GM18867 (cell line): ENCODE measurements around the gene CUL5.
"Not testable (repeated sequence)": the region's sequence is repeated elsewhere in the genome, so short reads cannot be mapped to it uniquely, and the experiment has no call there.

Experiments used
- ATAC-seq: cut with Tn5 transposase; IDR thresholded peaks from one replicate; pipeline ENCODE4 v1.9.1; 2021; ENCODE audit warnings: mild to moderate bottlenecking, moderate library complexity; ENCODE audit not compliant: unreplicated experiment

CUL5 gene

DNA sequence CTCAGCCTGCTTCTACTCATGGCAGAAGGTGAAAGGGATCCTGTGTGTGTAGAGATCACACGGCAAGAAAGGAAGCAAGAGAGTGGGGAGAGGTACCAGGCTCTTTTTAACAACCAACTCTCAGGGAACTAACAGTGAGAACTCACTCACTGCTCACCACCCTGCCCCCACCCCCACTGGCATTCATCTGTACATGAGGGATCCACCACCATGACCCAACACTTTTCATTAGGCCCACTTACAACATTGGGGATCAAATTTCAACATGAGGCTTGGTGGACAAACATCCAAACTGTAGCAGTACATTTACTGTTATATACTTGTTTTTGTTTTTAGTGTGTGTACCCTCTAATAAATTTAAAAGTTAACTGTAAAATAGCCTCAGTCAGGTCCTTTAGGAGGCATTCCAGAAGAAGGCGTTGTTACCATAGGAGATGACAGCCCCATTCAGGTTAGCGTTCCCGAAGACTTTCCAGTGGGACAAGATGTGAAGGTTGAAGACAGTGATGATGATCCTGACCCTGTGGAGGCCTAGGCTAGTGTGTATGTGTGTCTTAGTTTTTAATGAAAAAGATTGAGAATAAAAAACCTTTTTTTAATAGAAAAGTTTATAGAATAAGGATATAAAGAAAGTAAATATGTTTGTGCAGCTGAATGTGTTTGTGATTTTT, 11.3 kb downstream of the CUL5 start:
- no peak for ATAC-seq

DNA sequence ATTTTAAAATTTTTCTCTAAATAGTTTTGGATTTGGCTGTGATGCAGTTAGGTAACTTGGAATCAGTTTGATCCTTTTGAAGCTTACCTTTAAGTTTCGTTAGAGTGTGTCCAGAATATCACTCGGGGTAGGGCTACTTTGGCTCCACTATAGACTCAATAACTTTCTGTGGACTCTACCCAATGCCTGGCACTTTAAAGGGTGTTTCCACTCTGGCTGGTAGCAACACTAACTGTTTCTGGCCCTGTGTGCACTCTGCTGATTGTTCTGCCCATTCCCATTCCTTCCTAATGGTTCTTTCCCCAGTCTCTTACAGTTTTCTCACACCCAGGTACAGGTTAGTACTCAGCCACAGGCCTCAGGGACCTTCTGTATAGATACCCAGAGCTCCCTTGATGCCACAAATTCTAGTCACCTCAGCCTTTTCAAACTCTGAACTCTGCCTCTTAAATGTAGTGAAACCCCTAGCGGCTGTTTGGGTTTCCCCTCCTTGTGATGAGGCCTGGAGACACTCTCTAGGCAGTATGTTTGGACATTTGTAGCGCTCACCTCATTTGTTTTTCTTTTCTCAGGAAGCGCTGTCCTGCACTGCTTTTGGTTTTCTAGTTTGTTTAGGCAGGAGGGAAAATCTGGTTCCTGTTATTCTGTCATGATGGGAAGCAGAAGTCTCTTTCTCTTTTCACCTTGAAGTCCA, 16.8 kb downstream of the CUL5 start:
- ATAC-seq: peak; percentile 72

DNA sequence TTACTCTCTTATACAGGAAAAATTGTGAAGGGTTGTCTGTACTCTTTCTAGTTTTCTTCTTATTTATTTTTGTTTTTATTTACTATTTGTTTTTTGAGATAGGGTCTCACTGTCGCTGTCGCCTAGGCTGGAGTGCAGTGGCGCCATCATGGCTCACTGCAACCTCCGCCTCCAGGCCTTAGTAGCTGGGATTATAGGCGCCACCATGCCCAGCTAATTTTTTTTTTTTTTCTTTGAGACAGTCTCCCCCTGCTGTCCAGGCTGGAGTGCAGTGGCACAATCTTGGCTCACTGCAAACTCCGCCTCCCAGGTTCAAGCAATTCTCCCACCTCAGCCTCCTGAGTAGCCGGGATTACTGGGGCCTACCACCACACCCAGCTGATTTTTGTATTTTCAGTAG, 18.4 kb downstream of the CUL5 start:
- ATAC-seq: no peak

- ATAC-seq: not testable (repeated sequence)
Observed at GRCh38 chr11:108028822-108029441, 20.2 kb downstream of the CUL5 start.

DNA sequence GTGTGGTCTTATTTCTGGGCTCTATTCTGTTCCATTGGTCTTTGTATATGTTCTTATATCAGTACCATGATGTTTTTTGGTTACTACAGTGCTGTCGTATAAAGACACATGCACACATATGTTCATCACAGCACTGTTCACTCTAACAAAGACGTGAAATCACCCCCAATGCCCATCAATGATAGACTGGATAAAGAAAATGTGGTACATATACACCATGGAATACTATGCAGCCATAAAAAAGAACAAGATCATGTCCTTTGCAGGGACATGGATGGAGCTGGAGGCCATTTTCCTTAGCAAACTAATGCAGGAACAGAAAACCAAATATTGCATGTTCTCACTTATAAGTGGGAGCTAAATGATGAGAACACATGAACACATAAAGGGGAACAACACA, 22.9 kb downstream of the CUL5 start:
- ATAC-seq: not testable (repeated sequence)

GRCh38 chr11:108032800-108033199, 24.1 kb downstream of the CUL5 start:
- no peak for ATAC-seq

GRCh38 chr11:108034034-108034433, 25.3 kb downstream of the CUL5 start:
- ATAC-seq: no peak

DNA sequence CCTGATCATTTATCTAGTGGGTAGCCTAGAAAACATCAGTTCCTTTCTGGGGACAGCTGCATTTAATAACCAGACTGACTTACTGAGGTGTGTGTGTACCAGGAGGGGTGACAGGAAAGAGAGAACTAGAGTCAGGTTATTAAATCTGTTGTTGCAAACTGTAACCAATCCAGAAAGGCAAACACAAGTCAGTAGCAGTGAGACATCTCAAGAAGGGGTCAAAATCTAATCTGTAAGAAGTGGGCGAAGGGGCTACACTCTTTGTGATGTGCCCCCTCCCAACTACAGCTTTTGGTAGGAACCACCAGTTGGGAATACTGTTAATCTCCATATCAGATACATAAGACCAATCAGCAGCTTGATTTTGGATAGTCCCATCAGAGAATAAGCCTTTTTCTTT, 26.3 kb downstream of the CUL5 start:
- ATAC-seq: no peak

- no peak for ATAC-seq
Observed at GRCh38 chr11:108035690-108036089, 27.0 kb downstream of the CUL5 start.

- ATAC-seq: no peak
Observed at GRCh38 chr11:108037211-108037610, 28.5 kb downstream of the CUL5 start.

- ATAC-seq: no peak
Observed at GRCh38 chr11:108037636-108038035, 28.9 kb downstream of the CUL5 start.

GRCh38 chr11:108048269-108048668, 39.6 kb downstream of the CUL5 start:
- ATAC-seq: no peak

DNA sequence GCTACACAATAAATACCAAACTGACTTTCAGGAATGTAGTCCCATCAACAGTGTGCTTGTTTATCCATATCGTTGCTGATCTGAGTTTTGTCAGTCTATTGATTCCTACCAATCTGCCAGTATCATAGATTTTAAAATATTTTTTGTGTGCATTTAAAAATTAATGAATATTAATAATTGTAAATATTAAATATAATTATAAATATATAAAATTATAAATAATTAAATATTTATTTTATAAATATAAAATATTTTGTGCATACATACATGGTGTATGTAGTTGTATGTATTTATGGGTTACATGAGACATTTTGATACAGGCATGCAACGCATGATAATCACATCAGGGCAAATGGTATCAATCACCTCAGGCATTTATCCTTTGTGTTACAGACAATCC, 53.6 kb downstream of the CUL5 start:
- no peak for ATAC-seq

GRCh38 chr11:108063410-108063809, 54.7 kb downstream of the CUL5 start:
- ATAC-seq: no peak

- ATAC-seq: peak; percentile 76
Observed at GRCh38 chr11:108069947-108070346, 61.2 kb downstream of the CUL5 start.

- no peak for ATAC-seq
Observed at GRCh38 chr11:108084811-108085210, 76.1 kb downstream of the CUL5 start.

DNA sequence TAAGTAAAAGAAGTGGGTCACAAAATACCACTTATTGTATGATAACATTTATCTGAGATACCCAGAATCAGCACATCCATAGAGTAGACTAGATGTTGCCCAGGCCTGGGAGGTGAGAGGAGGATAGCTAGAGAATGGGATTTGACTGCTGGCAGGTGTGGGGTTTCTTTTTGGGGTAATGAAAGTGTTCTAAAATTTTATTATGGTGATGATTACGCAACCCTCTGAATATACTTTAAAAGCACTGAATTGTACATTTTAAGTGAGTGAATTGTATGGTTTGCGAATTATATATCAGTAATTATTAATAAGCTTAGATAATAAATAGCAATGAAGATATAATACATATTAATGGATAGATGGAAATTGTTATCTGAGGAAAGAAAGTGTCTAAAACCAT, 77.0 kb downstream of the CUL5 start:
- ATAC-seq: no peak

DNA sequence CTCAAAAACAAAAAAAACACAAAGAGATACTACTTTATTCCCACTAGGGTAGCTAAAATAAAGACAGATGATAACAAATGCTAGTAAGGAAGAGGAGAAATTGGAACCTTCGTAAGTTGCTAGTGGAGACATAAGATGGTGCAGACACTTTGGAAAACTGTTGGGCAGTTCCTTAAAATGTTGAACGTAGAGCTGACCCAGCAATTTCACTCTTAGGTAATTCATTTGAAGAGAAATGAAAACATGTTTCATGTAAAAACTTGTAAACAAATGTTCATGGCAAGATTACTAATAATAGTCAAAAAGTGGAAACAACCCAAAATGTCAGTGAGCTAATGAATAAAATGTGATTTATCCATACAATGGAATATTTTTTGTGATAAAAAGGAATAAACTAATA, 83.4 kb downstream of the CUL5 start:
- no peak for ATAC-seq

- no peak for ATAC-seq
Observed at GRCh38 chr11:108093128-108093904, 84.6 kb downstream of the CUL5 start.

DNA sequence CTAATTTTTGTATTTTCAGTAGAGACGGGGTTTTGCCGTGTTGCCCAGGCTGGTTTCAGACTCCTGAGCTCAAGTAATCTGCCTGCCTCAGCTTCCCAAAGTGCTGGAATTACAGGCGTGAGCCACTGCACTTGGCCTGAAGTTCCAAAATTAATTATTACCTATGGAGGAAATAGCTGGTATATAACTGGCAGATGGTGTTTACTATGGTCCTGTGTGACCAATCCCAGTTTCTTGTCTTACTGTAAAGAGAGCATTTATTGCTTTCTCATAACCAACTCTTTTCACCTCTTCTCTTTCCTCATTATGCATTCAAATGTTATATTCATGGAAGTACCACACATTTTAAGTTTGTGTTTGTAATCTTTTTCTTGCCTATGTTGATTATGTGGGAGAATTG, 88.5 kb downstream of the CUL5 start:
- ATAC-seq: no peak

- no peak for ATAC-seq
Observed at GRCh38 chr11:108101090-108101775, 92.5 kb downstream of the CUL5 start.
